BJ (cell line): Measurements from ENCODE around the gene PPP1R14C. TPM values are rescaled to one million over a fixed set of nuclear protein-coding genes. Genes with fewer than 3 reads are reported as not detected.
A peak's percentile ranks its signal among the peaks of the same experiment; 100 is the strongest.

Experiments used
- CTCF ChIA-PET: fragments of 350-600 bp; formaldehyde crosslinking; extraction: SDS; loops from one replicate; lab custom pipeline; 2021; ENCODE audit warnings: antibody characterized with exemption, inconsistent platforms; lab: Yijun Ruan, JAX
- POLR2A ChIA-PET: fragments of 300-600 bp; sonication (Branson Sonifier 250); formaldehyde crosslinking; extraction: SDS; loops from one replicate; lab custom pipeline; 2021; ENCODE audit warnings: antibody characterized with exemption; lab: Charles Lee
- DNase-seq: peaks from one replicate; pipeline ENCODE4 v3.0.0-alpha.2; 2011; ENCODE audit warnings: low read depth
- H3K27me3 ChIP-seq: 2 replicates; pipeline ENCODE4 v1.6.0; 2011; ENCODE audit warnings: low read length; ENCODE audit not compliant: control insufficient read depth, insufficient read depth
- H3K36me3 ChIP-seq: 2 replicates; pipeline ENCODE4 v1.5.1; 2011; ENCODE audit warnings: low read length; ENCODE audit not compliant: control insufficient read depth, insufficient read depth
- H3K4me3 ChIP-seq: 2 replicates; pipeline ENCODE4 v1.5.1; 2011; ENCODE audit warnings: low read depth, mild to moderate bottlenecking, control low read depth, low read length
- polyA minus RNA-seq: library from RNA; depleted of rRNA, polyadenylated mRNA; stranded (reverse); fragments of >200 nt; gene quantifications from 2 replicates; pipeline ENCODE4 v1.2.3, GENCODE V29; 2011; rRNA and poly(A)+ RNA removed
- polyA plus RNA-seq: library from polyadenylated mRNA; depleted of rRNA; stranded (reverse); fragments of >200 nt; gene quantifications from 2 replicates; pipeline ENCODE4 v1.2.3, GENCODE V29; 2011; rRNA removed
- TF ChIP-seq, protein P1 (sequence below): IDR thresholded peaks from 2 replicates; pipeline ENCODE4 v1.5.1; 2011; ENCODE audit warnings: low read depth, mild to moderate bottlenecking, control low read depth, inconsistent platforms, low read length, moderate library complexity; ENCODE audit not compliant: insufficient read depth

The PPP1R14C gene, protein sequence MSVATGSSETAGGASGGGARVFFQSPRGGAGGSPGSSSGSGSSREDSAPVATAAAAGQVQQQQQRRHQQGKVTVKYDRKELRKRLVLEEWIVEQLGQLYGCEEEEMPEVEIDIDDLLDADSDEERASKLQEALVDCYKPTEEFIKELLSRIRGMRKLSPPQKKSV
- polyA plus RNA-seq (0.05 and 0.11 TPM in 2 replicates), polyA minus RNA-seq (0.09 TPM in 1 of 2 replicates, not detected in the other)

DNA sequence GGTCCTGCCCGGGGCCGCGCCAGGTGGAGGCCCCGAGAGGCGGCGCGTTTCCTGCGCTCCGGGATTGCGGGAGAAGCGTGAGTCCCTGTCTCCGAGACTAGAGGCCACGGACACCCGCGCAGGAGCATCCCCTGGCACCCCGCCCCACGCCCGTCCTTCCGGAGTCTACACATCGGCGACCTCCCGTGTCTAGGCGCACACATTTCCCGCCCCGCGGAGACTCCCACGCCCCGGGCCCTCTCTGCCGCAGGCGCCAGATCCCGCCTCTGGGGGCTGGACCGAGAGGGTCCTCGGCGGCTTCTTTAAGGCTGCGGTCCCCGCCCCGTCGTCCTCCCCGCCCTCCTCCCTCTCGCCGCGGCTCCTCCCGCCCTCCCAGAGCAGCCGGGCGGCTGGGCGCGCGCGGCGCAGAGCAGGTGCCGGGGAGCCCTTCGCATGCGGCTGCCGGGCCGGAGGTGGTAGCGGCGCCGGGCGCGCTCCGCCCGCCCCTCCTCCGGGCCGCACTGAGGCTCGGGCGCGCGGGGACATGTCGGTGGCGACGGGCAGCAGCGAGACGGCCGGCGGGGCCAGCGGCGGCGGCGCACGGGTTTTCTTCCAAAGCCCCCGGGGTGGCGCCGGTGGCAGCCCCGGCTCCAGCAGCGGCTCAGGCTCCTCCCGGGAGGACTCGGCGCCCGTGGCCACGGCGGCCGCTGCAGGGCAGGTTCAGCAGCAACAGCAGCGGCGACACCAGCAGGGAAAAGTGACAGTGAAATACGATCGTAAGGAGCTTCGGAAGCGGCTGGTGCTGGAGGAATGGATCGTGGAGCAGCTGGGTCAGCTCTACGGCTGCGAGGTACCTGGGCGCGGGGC, at the start of gene PPP1R14C:
Gene PPP1R14C, plus strand, starts transcription at position 375 of the 846 bp plus-strand sequence. Its CDS starts 149 bp downstream, at position 524.
- CTCF ChIA-PET, result interaction anchor here (0.9 to 1.9 kb wide), 3 partner anchors 10 to 194 kb away, joined by 3 to 5 read pairs (median 4); no protein-coding TSS in a partner anchor
- peak within 1 kb of the TSS; percentile 44 for H3K4me3 ChIP-seq
- DNase-seq, result no peak
- peaks cover 24% of the 10 kb centered on the region for H3K27me3 ChIP-seq
- H3K36me3 ChIP-seq, result no peaks in the 10 kb centered on the region
- POLR2A ChIA-PET, result interaction anchor here (0.6 kb wide), 1 partner anchor 21 kb away, joined by 3 read pairs; no protein-coding TSS in a partner anchor
- TF ChIP-seq, protein P1, sequence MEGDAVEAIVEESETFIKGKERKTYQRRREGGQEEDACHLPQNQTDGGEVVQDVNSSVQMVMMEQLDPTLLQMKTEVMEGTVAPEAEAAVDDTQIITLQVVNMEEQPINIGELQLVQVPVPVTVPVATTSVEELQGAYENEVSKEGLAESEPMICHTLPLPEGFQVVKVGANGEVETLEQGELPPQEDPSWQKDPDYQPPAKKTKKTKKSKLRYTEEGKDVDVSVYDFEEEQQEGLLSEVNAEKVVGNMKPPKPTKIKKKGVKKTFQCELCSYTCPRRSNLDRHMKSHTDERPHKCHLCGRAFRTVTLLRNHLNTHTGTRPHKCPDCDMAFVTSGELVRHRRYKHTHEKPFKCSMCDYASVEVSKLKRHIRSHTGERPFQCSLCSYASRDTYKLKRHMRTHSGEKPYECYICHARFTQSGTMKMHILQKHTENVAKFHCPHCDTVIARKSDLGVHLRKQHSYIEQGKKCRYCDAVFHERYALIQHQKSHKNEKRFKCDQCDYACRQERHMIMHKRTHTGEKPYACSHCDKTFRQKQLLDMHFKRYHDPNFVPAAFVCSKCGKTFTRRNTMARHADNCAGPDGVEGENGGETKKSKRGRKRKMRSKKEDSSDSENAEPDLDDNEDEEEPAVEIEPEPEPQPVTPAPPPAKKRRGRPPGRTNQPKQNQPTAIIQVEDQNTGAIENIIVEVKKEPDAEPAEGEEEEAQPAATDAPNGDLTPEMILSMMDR, result no peak

DNA sequence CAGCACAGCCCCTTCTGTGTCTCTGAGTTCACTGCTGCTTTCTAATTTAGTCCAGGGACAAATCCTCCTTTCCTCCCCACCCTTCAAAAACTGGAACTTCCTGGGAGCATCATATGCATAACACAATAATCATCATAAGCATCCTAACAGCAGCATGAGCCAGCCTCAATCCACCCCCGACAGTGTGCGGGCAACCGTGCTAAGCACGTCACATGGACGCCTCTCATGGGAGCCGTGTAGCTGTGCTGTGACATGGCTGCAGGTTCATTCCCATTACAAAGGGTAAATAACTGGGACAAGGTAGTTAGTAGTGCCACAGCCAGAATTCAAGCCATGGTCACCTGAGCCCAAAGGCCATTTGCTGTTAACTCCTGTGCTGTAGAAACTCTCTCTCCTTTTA, 49.4 kb upstream of the PPP1R14C start:
- DNase-seq, result no peak
- Histone ChIP-seq H3K36me3 (no peaks in the 10 kb centered on the region), H3K27me3 (peaks cover 7% of the 10 kb centered on the region), H3K4me3 (no peak overlapping the region)
- POLR2A ChIA-PET, result no interaction called here
- TF ChIP-seq, protein P1, result no peak
- CTCF ChIA-PET, result interaction anchor here (9.4 kb wide), 1 partner anchor 13 kb away, joined by 55 read pairs; no protein-coding TSS in a partner anchor

DNA sequence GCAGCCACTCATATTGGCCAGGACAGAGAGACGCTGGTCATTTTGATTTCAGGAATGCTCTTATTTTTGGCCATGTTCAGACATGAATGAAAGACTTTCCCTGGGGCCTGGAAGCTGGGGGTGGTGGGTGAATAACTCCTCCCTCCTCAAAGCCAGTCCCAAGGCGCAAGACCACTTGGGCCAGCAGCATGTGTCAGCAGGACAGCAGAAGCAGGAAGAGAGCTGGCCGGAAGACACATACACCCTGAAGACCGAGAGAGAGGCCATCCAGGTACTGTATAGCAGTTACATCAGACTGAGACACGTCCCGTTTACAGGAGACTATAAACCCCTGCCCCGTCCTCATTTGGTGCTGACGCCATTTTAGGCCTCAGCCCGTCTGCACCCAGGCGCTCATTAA, 44.7 kb upstream of the PPP1R14C start:
- TF ChIP-seq, protein P1, result no peak
- ChIA-PET CTCF (no interaction called here), POLR2A (no interaction called here)
- peaks cover 5% of the 10 kb centered on the region for H3K27me3 ChIP-seq
- no peaks in the 10 kb centered on the region for H3K36me3 ChIP-seq
- no peak for DNase-seq
- no peak overlapping the region for H3K4me3 ChIP-seq

DNA sequence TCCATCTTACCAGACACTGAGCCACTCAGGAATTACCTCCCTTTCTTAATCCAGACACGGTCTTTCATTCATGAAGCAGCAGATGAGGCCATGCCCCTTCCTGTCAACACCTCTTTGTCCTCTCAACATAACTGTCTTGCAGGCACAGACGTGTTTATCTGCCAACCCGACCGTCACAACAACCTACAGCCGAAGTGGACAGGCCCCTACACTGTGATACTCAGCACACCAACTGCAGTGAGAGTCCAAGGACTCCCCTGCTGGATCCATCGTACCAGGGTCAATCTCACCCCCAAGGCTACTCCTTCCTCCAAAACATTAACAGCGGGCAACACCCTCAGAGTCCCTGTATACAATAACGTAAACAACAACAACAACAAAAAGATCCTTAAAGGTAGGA, 43.3 kb upstream of the PPP1R14C start:
- DNase-seq, result no peak
- no peak overlapping the region for H3K4me3 ChIP-seq
- POLR2A ChIA-PET, result no interaction called here
- no peaks in the 10 kb centered on the region for H3K36me3 ChIP-seq
- H3K27me3 ChIP-seq, result peaks cover 5% of the 10 kb centered on the region
- CTCF ChIA-PET, result no interaction called here
- TF ChIP-seq, protein P1, result no peak

DNA sequence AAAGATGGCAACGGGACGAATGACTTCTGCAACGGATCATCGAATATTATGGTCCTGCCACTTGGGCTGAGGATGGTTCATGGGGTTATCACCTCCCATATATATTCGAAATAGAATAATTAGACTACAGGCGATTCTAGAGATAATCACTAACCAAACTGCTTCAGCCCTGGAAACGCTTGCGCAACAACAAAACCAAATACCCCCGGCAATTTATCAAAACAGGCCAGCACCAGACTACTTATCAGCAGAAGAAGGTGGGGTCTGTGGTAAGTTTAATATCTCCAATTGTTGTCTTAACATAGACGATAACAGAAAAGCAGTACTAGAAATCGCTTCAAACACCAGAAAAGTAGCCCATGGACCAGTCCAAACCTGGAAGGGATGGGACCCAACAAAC, 42.9 kb upstream of the PPP1R14C start:
- CTCF ChIA-PET, result interaction anchor here (1.5 kb wide), 1 partner anchor 19 kb away, joined by 5 read pairs; no protein-coding TSS in a partner anchor
- DNase-seq, result no peak
- POLR2A ChIA-PET, result no interaction called here
- Histone ChIP-seq H3K4me3 (no peak overlapping the region), H3K36me3 (no peaks in the 10 kb centered on the region), H3K27me3 (peaks cover 2% of the 10 kb centered on the region)
- TF ChIP-seq, protein P1, result no peak
